ENCODE results near the gene ZPLD1. TPM values are rescaled to one million over a fixed set of nuclear protein-coding genes. Genes with fewer than 3 reads are reported as not detected.

Gene ZPLD1
- total RNA-seq, 1 experiment from 2014 or later = not detected

- DNase-seq (ENCODE audit: low read depth, low spot score) (no peak), ATAC-seq (no peak)
- Histone ChIP-seq H3K27ac (ENCODE audit: low read depth, low read length) (no peak overlapping the region), H3K36me3 (ENCODE audit: control insufficient read depth in 1 of 2, insufficient read depth in 2 of 2, low read length in 2 of 2) (no peaks in the 10 kb centered on the region), H3K9me3 (ENCODE audit: control insufficient read depth in 1 of 2, insufficient read depth in 1 of 2, low read depth in 1 of 2, low read length in 2 of 2) (no peaks in the 10 kb centered on the region), H3K9me2 (ENCODE audit: insufficient read depth) (no peaks in the 10 kb centered on the region), H3K4me2 (ENCODE audit: low read length) (no peak overlapping the region), H3K4me3 (replicated peaks in 1 of 2; ENCODE audit: low read depth in 1 of 2, low read length in 2 of 2) (no peak overlapping the region), H2AFZ (ENCODE audit: low read depth, low read length, poor library complexity, severe bottlenecking) (no peak overlapping the region), H3K9ac (ENCODE audit: low read length) (no peak overlapping the region), H4K20me1 (ENCODE audit: insufficient read depth) (no peaks in the 10 kb centered on the region), H3K4me1 (ENCODE audit: control insufficient read depth in 1 of 2, insufficient read depth in 2 of 2, low read length in 2 of 2) (no peaks in the 10 kb centered on the region), H3K27me3 (ENCODE audit: insufficient read depth, low read length) (no peaks in the 10 kb centered on the region), H3K79me2 (ENCODE audit: insufficient read depth, low read length) (no peaks in the 10 kb centered on the region)
- BruUV-seq (replicated peaks) = no TSS peak
- ChIA-PET POLR2A (no interaction called here), RAD21 (ENCODE audit: low non-redundant PET in 1 of 2, low total read pairs in 2 of 2, uncharacterized antibody in 2 of 2, unreplicated experiment in 2 of 2) (no interaction called here), CTCF (no interaction called here)
- intact Hi-C loops (cut with micrococcal nuclease) = no loop called here
- no peak for TF ChIP-seq TCF7L2 (IDR thresholded peaks at IDR 0.05; ENCODE audit: borderline replicate concordance, extremely low read depth, insufficient read depth, insufficient read length)
- no peak for TF ChIP-seq ATF3 (IDR thresholded peaks at IDR 0.05)
- no peak for TF ChIP-seq YY1 (IDR thresholded peaks at IDR 0.05; ENCODE audit: extremely low read depth, insufficient replicate concordance, low read depth, low read length)
- TF ChIP-seq CEBPB (IDR thresholded peaks at IDR 0.05; ENCODE audit: low read depth) = no peak
- TF ChIP-seq POLR2A (IDR thresholded peaks at IDR 0.05; ENCODE audit: borderline replicate concordance, extremely low read depth, insufficient read depth, insufficient read length) = no peak
- TF ChIP-seq EGR1 (IDR thresholded peaks at IDR 0.05; ENCODE audit: low read depth) = no peak
- TF ChIP-seq ZNF274 (IDR thresholded peaks at IDR 0.05; ENCODE audit: low read depth, low read length) = no peak
- no peak for TF ChIP-seq POLR2AphosphoS5 (IDR thresholded peaks at IDR 0.05; ENCODE audit: low read depth, low read length)
These were observed 70.7 kb downstream of the ZPLD1 start for GRCh38 chr3:102505542-102505941.

- POLR2A ChIA-PET = no interaction called here
- Histone ChIP-seq H3K79me2 (ENCODE audit: insufficient read depth, low read length) (no peaks in the 10 kb centered on the region), H2AFZ (ENCODE audit: low read depth, low read length, poor library complexity, severe bottlenecking) (peak overlapping the region; percentile 74), H3K4me2 (ENCODE audit: low read length) (no peak overlapping the region), H3K27me3 (ENCODE audit: insufficient read depth, low read length) (no peaks in the 10 kb centered on the region), H3K9ac (ENCODE audit: low read length) (no peak overlapping the region), H4K20me1 (ENCODE audit: insufficient read depth) (no peaks in the 10 kb centered on the region), H3K9me3 (ENCODE audit: control insufficient read depth in 1 of 2, insufficient read depth in 1 of 2, low read depth in 1 of 2, low read length in 2 of 2) (no peaks in the 10 kb centered on the region), H3K4me3 (replicated peaks in 1 of 2; ENCODE audit: low read depth in 1 of 2, low read length in 2 of 2) (no peak overlapping the region), H3K36me3 (ENCODE audit: control insufficient read depth in 1 of 2, insufficient read depth in 2 of 2, low read length in 2 of 2) (no peaks in the 10 kb centered on the region), H3K27ac (ENCODE audit: low read depth, low read length) (no peak overlapping the region), H3K4me1 (ENCODE audit: control insufficient read depth in 1 of 2, insufficient read depth in 2 of 2, low read length in 2 of 2) (peaks cover 0 to 17% of the 10 kb centered on the region in 2 experiments; a peak in 2 of 4 replicates), H3K9me2 (ENCODE audit: insufficient read depth) (no peaks in the 10 kb centered on the region)
- no TSS peak for BruUV-seq (replicated peaks)
- DNase-seq (ENCODE audit: low read depth, low spot score) (no peak), ATAC-seq (no peak)
- RAD21 ChIA-PET (ENCODE audit: low non-redundant PET in 1 of 2, low total read pairs in 2 of 2, uncharacterized antibody in 2 of 2, unreplicated experiment in 2 of 2) = no interaction called here
- CTCF ChIA-PET = no interaction called here
- intact Hi-C loops (cut with micrococcal nuclease) = no loop called here
- no peak for TF ChIP-seq SIN3A (IDR thresholded peaks at IDR 0.05; ENCODE audit: low read depth)
- no peak for TF ChIP-seq EZH2phosphoT487 (IDR thresholded peaks at IDR 0.05; ENCODE audit: borderline replicate concordance)
- TF ChIP-seq JUND (IDR thresholded peaks at IDR 0.05) = no peak
- TF ChIP-seq, protein P1, sequence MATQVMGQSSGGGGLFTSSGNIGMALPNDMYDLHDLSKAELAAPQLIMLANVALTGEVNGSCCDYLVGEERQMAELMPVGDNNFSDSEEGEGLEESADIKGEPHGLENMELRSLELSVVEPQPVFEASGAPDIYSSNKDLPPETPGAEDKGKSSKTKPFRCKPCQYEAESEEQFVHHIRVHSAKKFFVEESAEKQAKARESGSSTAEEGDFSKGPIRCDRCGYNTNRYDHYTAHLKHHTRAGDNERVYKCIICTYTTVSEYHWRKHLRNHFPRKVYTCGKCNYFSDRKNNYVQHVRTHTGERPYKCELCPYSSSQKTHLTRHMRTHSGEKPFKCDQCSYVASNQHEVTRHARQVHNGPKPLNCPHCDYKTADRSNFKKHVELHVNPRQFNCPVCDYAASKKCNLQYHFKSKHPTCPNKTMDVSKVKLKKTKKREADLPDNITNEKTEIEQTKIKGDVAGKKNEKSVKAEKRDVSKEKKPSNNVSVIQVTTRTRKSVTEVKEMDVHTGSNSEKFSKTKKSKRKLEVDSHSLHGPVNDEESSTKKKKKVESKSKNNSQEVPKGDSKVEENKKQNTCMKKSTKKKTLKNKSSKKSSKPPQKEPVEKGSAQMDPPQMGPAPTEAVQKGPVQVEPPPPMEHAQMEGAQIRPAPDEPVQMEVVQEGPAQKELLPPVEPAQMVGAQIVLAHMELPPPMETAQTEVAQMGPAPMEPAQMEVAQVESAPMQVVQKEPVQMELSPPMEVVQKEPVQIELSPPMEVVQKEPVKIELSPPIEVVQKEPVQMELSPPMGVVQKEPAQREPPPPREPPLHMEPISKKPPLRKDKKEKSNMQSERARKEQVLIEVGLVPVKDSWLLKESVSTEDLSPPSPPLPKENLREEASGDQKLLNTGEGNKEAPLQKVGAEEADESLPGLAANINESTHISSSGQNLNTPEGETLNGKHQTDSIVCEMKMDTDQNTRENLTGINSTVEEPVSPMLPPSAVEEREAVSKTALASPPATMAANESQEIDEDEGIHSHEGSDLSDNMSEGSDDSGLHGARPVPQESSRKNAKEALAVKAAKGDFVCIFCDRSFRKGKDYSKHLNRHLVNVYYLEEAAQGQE (IDR thresholded peaks at IDR 0.05; ENCODE audit: low read depth) = no peak
- TF ChIP-seq CEBPB (IDR thresholded peaks at IDR 0.05; ENCODE audit: low read depth) = no peak
- TF ChIP-seq YY1 (IDR thresholded peaks at IDR 0.05; ENCODE audit: extremely low read depth, insufficient replicate concordance, low read depth, low read length) = no peak
- no peak for TF ChIP-seq SRF (IDR thresholded peaks at IDR 0.05; ENCODE audit: low read depth)
- TF ChIP-seq CTCF (IDR thresholded peaks at IDR 0.05 in 2 of 3, conservative IDR thresholded peaks at IDR 0.05 in 1 of 3; ENCODE audit: borderline replicate concordance in 1 of 3, insufficient read depth in 1 of 3, low read depth in 2 of 3, low read length in 2 of 3) = no peak
- no peak for TF ChIP-seq ELF1 (IDR thresholded peaks at IDR 0.05; ENCODE audit: borderline replicate concordance, low read depth)
- no peak for TF ChIP-seq POLR2A (IDR thresholded peaks at IDR 0.05; ENCODE audit: borderline replicate concordance, extremely low read depth, insufficient read depth, insufficient read length)
- TF ChIP-seq EGR1 (IDR thresholded peaks at IDR 0.05; ENCODE audit: low read depth) = no peak
- TF ChIP-seq RAD21 (IDR thresholded peaks at IDR 0.05; ENCODE audit: low read depth) = no peak
These were observed 75.8 kb downstream of the ZPLD1 start for GRCh38 chr3:102510663-102511062.

Measured in HCT116 (cell line).